ENCODE results near the gene DRICH1. TPM values are rescaled to one million over a fixed set of nuclear protein-coding genes. Genes with fewer than 3 reads are reported as not detected.
"Not testable (repeated sequence)": the region's sequence is repeated elsewhere in the genome, so short reads cannot be mapped to it uniquely, and the experiment has no call there.

Gene DRICH1
- total RNA-seq, 1 donor from 2014 or later, result 0.41 TPM

DNA sequence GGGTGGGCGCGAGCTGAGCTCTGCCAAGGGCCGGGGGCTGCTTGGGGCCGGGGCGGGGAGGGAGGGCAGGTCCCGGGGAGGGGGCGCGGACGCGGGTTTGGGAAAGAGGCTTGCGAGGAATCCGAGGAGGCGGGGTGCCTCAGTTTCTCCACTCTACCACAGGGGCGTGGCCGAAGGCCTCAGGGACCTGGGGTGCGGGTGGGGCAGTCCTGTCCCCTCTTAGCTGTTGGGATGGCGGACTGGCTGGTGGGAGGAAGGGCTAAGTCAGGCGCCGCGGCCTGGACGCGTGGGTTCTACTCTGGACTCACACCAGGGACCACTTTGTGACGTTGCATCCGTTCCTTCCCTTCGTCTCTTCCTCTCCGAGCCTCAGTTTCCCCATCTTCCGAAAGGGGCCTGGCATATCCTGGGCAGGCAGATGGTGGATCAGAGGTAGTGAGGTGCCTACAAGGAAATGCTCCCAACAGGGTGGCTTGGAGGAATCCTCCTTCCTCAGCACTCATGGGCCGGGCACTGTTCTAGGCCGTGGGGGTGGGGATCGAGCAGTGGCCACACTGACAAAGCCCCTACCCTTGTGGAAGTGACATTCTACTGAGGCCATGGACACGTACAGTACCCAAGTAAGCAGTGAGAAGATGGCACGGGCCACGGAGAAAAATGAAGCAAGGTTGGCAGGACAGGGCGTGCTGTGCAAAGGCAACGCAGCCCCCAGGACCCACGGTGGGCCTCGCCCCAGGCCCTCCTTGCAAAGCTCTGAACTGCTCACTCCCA is 65.2 kb downstream of the DRICH1 start:
- DNase-seq, result no peak

DNA sequence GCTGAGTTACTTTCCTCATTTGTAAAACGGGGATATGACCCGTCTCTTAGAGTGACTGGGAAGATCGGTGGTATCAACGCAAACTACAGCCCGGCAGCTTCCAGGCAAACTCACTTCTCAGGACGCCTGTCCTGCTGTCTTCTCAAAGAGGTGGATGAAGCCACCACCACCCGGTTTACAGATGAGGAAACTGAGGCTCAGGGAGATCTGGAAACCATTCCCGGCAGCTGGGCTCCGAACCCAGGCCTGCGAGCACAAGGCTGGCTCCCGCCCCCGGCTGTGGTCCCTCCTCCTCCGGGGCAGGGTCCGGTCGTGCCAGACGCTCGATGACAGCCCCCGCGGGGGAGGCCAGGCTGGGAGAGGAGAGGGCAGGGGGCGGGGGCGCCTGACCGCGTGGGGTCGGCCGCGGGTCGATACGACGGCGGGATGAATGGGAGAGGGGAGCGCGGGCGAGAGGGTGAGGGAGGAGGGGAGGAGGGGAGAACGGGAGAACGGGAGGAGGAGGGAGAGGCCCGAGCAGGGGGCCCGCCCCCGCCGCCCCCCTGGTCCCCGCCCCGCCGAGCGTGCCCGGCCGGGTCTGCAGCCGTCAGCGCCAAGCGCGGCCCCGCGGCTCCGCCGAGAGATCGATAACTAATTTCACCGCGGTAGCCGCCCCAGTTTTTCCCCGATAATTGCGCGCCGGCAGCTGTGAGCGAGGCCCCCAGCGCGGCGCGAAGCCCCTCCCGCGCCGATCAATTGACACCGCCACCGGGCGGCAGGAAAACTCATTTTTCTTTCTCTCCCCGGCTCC is 66.0 kb downstream of the DRICH1 start:
- DNase-seq, result peak; percentile 49

DNA sequence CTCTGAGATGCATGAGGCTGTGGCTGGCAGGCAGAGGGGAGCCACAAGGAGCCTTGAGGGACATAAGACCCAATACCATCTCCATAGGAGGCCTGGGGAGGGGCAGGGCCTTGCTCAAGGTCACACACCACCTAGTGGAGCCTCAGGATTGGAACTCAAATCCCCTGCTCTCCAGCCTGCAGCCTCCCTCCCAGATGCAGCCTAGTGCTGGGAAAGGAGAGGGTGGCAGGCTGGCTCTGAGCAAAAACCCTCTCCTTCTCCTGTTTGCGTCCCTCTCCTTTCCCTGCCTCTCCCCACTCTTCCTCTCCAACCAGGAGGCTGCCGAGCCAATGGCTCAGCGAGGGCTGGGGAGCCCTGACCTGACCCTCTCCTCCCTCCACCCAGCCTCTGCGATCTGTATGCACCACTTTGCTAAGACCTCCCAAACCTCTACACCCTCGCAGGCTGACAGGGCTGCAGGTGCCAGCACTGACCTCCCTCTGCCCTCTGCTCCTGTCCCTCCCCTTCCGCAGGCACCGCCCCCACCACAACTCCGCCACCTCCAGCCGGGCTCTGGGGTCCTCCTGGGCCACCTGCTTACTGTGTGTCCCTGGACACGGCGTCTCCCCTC is 66.7 kb downstream of the DRICH1 start:
- no peak for DNase-seq

DNA sequence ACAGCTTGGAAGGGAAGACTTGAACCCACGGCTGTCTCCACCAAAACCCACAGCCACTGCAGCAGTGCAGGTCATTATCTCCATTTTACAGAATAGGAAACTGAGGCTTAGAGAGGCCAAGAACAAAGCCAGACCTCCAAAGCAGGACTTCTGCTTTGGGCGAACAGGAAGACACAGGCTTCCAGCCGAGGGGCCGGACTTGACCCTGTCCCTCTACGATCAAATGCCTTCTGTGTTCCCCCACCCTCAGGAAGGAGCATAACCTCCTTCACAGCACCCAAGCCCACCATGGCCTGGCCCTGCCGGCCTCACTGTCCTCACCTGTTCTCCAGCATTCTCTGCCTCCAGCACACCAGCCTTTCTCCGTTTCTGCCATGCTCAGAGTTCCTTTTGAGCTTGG is 67.8 kb downstream of the DRICH1 start:
- DNase-seq, result no peak

DNA sequence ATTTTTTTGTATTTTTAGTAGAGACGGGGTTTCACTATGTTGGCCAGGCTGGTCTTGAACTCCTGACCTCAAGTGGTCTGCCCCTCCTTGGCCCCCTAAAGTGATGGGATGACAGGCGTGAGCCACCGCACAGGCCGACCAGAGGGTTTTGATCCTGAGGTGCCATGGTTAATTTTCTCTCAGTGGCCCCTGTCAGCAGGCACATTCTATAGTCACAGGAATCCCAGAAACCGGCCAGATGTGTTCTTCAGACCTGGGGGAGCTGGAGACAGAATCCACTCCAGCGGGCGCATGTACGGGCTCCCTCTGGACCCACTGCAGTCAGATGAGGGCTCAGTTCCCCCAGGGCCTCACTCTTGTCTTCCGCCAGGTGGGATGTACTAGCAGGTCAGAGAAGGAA is 69.0 kb downstream of the DRICH1 start:
- DNase-seq, result no peak

DNA sequence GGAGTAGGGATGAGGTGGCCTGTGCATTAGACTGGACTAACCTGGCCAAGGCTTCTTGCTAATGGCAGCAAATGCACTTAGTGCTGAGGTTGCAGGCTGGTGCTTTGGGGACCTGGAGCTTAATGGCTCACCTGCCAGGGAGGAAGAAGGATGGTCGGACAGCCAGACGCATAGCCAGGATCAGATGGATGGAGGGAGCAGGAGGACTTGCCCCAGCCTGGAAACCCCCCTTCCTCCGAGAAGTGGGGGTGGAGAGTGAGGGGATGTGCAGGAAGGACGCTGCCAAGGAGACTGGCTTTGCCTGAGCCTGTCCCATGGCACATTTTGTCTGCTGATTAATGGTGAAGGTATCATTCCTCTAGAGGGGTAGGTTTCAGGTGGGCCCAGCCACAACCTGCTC is 69.9 kb downstream of the DRICH1 start:
- DNase-seq, result no peak

DNA sequence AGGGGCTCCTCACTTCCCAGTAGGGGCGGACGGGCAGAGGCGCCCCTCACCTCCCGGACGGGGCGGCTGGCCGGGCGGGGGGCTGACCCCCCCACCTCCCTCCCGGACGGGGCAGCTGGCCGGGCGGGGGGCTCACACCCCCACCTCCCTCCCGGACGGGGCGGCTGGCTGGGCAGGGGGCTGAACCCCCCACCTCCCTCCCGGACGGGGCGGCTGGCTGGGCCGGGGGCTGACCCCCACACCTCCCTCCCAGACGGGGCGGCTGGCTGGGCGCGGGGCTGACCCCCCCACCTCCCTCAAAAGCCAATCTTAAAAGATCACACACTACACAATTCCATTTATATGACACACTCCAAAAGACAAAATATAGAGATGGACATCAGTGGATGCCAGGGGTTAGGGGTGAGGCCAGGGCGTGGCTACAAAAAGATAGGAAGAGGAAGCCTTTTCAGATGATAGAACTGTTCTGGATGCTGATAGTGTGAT is 71.1 kb downstream of the DRICH1 start:
- DNase-seq, result not testable (repeated sequence)

DNA sequence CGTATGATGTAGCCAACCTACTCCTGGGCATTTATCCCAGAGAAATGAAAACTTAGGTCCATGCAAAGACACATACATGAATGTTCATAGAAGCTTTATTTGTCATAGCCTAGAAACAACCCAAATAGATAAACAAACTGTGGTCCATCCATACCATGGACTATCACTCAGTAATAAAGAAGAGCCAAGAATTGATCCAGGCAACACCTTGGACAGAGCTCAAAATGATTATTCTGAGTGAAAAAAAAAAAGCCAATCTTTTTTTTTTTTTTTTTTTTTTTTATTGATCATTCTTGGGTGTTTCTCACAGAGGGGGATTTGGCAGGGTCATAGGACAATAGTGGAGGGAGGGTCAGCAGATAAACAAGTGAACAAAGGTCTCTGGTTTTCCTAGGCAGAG is 71.9 kb downstream of the DRICH1 start:
- DNase-seq, result not testable (repeated sequence)

Small RNAs within 50 kb of the gene (small RNA-seq; reads per million reads assigned to genes)
- gene AP000346.3 (ENCODE audit: low replicate concordance), result not detected

Other genes with a start within 250 kb of the DRICH1 start
- 1.5 TPM for gene IGLL1, start 52.0 kb downstream of the DRICH1 start, total RNA-seq
- gene RGL4, start 58.7 kb upstream of the DRICH1 start, total RNA-seq, result not detected
- gene ZNF70, start 118.8 kb upstream of the DRICH1 start, total RNA-seq, result 4.6 TPM
- 1.7 TPM for gene VPREB3, start 122.1 kb upstream of the DRICH1 start, total RNA-seq
- gene C22orf15, start 130.7 kb upstream of the DRICH1 start, total RNA-seq, result not detected
- gene CHCHD10, start 135.7 kb upstream of the DRICH1 start, total RNA-seq, result 6.4 TPM
- gene MMP11, start 140.5 kb upstream of the DRICH1 start, total RNA-seq, result 10.8 TPM
- gene SMARCB1, start 154.6 kb upstream of the DRICH1 start, total RNA-seq, result 22.1 TPM
- gene DERL3, start 206.7 kb upstream of the DRICH1 start, total RNA-seq, result 0.10 TPM
- 8.2 TPM for gene SLC2A11, start 225.6 kb upstream of the DRICH1 start, total RNA-seq

Data from tongue (tissue), 3 donors.